HG02763 (cell line): ENCODE results near the gene SEC63.
"Not testable (repeated sequence)": the region's sequence is repeated elsewhere in the genome, so short reads cannot be mapped to it uniquely, and the experiment has no call there.

Source experiments
- ATAC-seq: cut with Tn5 transposase; IDR thresholded peaks from one replicate; pipeline ENCODE4 v1.9.1; 2021; ENCODE audit warnings: mild to moderate bottlenecking, moderate library complexity; ENCODE audit not compliant: unreplicated experiment

SEC63 gene

DNA sequence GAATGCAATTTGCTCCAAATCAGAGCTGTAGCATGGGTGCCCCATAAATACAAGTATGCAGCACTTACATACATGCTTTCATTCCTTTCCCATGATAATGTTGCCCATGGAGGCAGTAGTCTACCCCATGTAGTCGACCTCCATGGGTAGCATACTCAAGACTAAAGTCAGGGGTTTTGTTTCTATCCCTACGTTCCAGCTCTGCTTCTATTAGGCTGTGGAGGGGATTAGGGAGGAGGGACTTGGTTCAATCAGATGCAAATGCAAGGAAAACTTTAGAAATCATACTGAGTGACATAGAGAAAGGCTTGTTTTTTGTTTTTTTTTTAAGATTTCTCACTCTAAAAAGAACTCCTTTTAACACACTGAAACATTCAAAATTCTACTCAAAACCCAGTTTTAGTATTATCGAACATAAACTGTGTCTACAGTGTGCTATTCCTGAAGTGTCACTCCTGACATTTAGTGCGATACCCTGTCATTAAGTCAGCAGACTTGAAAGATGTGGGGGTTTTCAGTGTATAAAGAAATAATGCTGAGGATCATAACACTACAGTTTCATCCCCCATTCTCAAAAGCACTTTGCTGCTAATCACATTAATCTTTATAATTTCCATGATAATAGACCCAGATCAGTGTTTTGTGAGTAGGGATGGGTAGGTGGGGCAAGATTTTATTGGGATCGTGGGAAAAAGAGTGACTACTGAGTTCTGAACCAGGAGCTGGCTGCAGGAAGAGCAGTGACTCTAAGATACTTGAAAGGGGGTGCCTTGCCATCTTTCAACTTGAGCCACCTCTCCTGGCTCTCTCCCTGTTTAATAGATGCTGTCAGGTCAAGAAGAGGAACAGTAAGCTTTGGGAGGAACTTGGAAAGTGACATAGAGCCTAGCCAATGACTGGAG, 93.5 kb downstream of the SEC63 start:
- ATAC-seq: no peak

DNA sequence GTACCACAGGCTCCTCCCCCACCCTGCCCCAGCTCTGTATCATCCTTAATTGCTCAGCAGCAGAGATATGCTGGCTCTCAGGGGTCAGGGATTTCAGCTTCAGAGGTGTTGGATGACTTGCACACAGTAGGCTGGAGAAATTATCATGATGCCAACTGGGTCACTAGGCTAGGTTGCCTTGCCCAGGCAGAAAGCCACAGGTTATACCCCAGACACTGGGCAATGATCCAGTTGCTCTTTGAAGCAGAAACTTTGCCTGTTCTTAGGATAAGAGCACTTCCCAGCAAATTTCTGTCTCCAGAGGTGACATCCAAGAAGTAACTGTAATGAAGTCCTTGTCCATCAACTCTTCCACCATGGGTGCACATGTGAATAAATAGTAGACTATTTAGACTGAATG, 95.6 kb downstream of the SEC63 start:
- ATAC-seq: no peak

DNA sequence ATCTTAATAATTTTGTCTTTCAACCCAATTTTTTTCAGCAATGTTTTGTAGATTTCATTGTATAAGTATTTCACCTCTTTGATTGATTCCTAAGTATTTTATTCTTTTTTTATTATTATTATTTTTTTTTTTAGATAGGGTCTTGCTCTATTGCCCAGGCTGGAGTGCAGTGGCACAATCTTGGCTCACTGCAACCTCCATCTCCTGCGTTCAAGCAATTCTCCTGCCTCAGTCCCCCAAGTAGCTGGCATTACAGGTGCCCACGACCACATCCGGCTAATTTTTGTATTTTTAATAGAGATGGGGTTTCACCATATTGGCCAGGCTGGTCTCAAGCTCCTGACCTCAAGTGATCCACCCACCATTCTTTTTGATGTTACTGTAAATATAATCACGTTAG, 97.0 kb downstream of the SEC63 start:
- ATAC-seq: not testable (repeated sequence)

DNA sequence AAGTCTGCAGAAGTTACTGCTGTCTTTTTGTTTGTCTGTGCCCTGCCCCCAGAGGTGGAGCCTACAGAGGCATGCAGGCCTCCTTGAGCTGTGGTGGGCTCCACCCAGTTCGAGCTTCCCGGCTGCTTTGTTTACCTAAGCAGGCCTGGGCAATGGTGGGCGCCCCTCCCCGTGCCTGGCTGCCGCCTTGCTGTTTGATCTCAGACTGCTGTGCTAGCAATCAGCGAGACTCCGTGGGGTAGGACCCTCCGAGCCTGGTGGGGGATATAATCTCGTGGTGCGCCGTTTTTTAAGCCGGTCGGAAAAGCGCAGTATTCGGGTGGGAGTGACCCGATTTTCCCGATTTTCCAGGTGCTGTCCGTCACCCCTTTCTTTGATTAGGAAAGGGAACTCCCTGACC, 97.9 kb downstream of the SEC63 start:
- not testable (repeated sequence) for ATAC-seq

DNA sequence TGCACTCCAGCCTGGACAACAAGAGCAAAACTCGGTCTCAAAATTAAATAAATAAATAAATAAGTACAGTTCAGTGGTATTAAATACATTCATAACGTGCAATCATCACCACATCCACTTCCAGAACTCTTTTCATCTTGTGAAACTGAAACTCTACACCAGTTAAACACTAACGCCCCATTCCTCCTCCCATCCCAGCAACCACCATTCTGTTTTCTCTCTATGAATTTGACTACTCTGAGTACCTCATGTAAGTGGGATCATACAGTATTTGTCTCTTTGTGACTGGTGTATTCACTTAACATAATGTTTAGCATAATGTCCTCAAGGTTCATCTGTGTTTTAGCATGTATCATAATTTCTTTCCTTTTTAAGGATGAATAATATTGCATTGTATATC, 104.8 kb downstream of the SEC63 start:
- no peak for ATAC-seq

DNA sequence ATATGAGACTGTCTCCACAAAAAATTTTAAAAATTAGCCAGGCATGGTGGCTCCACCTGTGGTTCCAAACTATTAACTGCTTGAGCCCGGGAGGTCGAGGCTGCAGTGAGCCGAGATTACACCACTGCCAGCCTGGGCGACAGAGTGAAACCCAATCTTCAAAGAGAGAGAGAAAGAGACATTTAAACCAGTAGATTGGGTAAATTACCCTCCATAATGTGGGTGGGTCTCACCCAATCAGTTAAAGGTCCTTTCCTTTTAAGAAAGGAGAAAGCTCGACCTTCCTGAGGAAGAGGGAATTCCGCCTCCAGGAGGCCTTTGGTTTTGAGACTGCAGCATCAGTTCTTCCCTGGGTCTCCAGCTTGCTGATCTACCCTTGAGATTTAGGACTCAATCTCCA, 108.7 kb downstream of the SEC63 start:
- no peak for ATAC-seq

DNA sequence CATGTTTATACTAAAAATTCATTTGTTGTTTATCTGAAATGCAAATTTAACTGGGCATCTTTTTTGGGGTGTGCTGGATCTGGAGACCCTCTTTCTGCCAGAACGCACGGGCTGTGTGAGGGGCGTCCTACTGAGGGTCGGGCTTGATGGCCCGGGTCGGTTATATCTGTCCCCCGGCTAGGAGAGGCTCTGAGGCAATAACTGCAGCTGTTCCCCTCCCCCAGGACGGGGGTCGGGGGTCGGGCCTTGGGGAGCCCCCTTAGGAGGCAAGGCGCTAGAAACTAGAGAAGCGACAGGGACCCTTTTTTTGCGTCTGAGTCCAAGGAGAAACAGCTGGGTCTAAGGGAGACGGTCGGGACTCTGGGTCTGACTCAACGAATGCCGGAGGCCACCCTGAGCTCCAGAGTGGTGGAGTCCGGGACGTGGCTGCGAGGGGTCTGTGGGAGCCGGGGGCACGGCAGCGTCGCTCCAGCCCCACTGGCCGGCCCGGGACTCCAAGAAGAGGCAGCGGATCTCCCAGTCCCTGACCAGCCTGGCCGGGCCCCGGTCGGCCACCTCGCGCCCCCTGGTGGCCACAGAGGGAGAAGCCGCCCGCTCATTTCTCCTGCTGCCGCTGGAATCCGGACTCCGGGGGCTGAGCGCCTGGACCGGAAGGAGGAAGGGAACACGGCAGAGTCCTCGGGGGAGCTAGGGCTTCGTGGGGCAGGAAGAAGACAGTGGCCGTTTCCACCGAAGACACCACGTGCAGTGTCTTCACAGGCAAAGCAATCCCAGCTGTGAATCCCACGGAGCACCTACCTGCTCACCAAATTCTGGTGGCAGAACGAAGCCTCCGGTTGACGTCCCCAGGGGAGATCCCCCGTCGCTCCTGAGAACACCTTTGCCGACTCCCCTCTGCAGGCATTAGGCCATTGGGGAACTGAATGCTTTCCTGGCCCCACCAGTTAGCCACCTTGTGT, 109.9 kb downstream of the SEC63 start:
- no peak for ATAC-seq

DNA sequence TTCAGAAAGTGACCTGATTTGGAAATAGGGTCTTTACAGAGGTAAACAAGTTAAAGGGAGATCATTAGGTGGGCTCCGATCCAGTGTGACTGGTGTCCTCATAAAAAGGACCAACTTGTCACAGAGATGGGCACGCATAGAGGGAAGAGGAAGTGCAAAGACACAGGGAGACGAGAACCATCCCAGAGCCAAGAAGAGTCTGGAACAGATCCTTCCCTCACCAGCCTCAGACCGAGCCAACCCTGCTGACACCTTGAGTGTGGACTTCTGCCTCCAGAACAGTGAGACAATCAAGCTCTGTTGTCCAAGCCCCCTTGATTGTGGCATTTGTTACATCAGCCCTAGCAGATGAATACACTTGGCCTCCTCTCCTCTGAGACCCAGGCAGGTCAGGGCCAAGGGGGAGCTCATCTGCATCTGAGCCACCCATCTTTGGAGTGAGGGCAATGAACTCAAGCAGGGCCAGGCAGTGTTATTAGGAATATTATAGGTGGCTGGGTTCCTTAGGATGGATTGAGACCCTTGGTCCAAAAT, 111.7 kb downstream of the SEC63 start:
- ATAC-seq: no peak

DNA sequence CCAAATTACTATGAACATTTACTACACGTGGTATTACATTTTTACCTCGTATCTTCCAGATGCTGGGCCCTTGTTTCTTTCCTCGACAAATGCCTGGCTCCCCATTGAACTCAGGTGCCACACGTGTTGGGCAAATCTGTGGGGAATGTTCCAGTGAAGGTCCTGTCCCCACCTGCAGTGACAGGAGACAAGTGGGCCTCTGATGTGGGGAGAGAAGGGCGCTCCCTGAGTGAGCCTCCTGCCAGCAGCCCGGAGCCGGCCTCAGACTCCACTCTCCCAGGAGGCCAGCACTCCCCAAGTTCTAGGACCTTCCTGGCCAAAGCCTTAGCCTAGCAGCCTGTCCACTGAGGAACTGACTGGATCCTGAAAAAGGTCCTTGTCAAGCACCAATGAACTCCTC, 112.2 kb downstream of the SEC63 start:
- ATAC-seq: no peak

DNA sequence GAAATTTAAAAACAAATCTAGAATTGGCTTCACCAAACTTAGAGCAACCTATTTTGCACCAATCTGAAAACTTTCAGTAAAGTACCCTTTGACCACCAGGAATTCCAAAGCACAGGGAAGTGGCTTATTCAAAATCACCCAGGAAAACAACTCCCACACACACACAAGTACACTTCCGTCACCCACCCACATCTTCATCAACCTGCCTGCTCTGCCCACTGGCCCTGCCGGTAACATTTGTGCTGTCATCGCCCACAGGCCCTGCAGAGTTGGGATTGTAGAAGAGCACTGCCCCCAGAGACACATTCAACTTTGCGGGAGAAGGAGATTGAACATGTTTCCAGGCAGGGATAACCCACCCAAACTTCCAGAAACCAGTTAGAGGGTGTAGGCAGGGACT, 114.6 kb downstream of the SEC63 start:
- no peak for ATAC-seq

DNA sequence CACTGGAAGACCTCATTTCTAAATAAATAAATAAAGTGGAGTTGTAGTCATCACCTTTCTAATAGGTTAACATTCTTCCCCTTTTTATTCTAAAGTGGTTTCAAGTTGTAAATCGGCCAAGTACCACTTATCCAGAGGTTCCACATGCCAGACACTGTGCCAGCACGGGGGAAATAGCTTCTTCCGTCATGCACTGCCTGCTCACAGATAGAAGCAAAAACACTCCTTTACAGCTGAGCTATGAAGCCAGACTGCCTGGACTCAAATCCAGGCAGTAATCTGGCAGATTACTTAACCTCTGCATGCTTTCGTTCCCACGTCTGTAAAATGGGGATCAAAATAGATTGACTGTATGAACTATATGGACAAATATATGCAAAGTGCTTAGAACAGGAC, 116.7 kb downstream of the SEC63 start:
- no peak for ATAC-seq

DNA sequence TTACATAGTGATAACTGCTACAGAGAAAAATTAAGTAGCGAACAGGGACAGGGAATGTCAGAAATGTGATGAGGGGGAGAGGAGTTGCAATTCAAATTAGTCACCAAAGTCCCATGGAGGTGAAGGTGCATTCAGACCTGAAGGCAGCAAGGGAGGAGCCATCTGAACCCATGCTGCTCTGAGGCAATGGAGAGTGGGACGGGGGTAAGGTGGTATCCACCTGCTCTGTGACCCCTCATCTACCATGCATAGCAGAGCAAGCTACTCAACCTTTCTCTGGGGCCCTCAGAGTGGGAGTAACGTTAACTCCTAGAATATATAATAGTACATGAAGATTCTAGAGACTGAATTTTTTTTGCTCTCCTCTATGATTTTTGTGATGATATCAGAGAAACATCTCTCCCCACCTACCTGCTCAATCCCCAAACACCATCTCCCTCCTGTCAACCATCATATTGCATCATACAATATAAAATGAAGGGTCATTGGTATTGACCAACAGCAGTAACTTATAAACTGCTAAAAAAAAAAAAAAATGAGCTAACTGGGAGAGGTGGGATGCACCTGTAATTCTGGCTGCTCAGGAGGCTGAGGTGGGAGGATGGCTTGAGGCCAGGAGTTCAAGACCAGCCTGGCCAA, 117.3 kb downstream of the SEC63 start:
- no peak for ATAC-seq

DNA sequence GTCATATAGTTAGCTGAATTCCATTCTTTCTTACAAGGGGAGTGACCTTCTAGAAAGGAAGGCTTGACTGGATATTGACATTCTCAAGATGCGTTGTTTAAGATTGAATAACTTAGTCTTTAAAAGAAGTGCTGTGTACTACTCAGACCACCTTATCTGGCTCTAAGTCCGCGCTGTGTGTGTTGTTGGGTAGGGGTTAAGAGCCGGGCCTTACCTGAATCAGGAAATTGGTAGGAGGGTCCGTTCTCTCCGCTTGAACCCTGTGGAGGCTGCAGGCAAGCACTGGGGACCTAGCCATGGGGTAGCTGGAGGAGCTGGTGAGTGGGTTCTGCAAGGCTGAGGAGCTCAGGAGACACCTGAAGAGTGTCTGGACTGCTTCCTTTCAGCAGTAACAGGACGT, 124.9 kb downstream of the SEC63 start:
- ATAC-seq: no peak

DNA sequence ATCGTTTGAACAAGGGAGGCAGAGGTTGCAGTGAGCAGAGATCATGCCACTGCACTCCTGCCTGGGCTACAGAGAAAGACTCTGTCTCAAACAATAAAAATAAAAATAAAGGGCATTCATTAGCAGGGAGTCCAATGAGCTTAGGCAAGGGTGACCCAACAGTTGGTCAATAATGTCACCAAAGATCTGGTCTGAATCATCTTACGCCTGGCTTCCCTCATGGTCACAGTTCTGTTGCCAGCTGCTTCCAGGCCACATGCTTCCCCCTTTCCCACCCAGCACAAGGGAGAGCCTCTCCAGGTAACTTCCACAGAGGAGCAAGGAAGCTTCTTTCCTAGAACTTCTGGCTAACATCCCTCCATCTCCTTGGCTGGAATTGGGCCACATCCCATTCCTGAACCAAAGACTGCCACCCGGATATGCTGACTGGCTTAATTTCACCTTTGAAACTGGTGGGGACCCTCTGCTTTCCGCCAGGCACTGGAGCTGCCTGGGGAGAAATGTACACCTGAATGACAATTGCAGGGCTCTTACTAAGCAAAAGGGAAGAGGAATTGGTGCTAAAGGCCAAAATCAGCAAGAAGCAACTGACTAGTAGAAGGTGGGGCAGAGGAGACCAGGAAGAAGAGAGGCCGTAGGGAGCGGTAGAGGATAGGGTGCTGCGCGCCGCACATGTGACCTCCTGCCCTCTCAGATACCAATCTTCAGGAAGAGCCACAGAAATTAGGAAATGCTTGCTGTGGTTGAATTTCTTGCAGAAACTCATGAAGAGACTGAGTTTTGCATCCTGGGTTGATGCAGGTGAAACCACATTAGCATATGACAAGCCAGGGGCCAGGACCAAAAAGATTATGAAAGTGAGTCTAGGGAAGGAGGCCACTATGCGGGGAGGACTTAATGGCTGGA, 125.6 kb downstream of the SEC63 start:
- ATAC-seq: no peak

DNA sequence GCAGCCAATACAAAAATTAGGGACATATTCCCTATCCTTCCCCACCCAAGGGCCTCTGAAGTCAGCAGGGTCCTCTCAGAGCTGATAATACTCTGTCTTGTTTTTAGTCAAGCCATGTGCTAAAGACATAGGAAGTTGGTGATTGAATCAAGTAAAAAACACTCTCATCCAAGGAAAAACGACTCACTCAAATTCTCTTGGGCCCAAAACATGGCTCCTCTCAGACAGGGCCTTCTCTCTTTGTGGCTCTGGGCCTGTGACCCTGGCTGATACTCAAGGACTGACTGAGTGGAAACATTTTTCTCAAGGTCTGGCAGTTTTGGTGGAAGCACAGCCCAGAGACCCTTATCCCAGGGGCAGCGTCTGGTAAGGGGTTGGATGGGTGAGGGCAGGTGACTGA, 127.9 kb downstream of the SEC63 start:
- ATAC-seq: no peak

DNA sequence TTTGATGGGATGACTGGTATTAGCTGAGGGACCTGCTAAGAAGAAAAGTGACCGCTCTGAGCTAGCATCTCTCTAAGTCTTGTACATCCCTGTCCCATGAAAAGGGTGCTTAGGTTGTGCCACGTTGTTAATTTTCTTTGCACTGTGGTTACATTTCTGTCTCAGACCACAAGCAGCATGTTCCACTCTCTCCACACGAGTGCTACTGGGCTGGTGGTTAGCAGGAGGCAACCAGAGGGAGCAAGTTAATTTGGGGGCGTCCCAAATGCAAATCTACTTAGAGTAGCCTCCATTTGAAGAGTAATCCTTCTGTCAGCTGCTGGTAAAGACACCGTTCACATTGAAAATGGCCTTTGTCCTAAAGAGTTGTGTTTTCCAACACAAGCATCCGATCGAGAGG, 130.5 kb downstream of the SEC63 start:
- ATAC-seq: no peak

DNA sequence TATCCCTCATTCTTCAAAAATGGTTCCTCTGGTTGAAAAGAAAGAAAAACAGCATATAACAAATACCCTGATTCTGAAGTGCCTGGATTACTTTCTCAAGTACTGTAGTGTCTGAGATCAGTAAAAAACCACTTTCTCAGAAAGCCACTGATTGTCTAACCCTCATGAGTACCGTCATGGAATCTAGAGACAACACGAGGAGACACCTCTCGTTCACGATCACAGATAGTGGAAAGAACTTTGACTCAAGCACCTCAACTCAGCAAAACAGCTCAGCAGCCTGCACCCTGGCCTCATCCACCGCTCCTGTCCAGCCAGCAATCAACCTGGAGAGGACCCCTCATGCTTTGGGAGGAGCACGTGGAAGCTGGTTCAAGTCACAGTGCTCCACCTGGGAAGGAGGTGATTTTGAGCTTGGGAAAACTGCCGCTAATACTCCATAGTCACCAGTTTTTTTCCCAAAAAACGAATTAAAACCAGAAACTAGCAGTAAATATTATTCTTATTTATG, 134.9 kb downstream of the SEC63 start:
- ATAC-seq: no peak

DNA sequence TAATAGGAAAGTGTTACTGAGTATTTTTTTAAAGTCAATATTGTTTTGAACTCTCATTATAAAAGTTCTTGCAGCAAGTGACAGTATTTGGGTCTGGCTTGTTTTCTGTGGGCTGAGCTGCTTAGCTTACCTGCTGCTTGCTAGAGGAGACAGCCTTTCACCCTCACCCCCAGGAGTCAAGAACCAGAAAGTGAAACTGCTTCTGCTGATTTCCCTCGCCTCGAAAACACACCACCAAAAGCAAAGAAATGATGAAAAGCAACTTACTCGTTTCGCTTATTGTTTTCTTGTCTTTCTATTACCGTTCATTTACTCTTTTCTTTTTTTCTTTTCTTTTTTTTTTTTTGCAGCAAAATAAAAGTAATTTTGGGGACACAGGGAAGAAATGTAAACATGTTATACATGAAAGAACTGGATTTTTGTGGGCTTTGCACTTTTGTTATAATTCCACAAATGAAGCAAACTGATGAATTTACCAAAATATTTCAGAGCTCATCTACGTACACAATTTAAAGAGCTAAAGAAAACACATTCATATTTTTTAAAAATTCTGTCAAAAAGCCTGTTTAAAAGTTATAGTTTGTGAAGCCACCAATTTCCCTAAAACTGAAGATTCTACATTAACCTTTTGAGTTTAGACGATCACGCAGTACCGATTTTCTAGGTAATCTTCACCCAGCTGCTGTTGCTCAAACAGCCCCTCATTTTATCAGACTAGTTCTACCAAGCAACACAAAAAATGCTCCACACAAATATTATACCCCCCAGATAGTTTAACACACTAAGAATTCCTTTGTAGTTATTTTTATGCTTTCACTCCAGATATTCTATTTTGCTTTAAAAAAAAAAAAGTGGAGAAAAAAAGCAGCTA, 135.6 kb downstream of the SEC63 start:
- peak; percentile 74 for ATAC-seq

DNA sequence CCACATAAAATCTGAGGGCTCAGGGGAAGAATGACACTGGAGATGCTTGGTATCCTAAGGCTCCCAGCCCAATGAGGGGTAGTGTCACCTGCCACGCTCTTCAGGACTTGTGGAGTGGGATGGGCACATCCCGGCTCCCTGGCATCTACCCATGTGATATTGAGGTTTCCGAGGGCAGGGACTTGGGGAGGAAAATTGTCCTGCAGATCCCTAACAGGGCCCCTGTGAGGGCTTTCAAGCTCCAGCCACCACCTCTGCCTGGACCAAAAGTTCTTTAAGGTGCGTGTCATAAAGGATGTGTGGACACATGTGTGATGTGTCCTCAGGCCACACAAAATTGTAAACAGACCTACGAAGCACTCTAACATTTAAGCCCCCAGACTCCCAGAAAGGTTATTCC, 136.4 kb downstream of the SEC63 start:
- ATAC-seq: no peak
